K562 (cell line): ENCODE measurements around the gene TPPP. TPM values are rescaled to one million over a fixed set of nuclear protein-coding genes. Genes with fewer than 3 reads are reported as not detected.

ENCODE experiments used
- ATAC-seq: fragments of 200-7000 bp; cut with Tn5 transposase; 3 replicates; pipeline ENCODE4 v1.9.1; 2020; ENCODE audit warnings: moderate library complexity
- BruUV-seq: library from RNA; stranded (reverse); fragments of 400-500 nt; replicated peaks from 2 replicates; lab custom pipeline; 2021; lab: Mats Ljungman, UMichigan
- CTCF ChIA-PET: fragments of 300-600 bp; formaldehyde crosslinking; extraction: SDS; loops from one replicate; lab custom pipeline; 2021; ENCODE audit warnings: low intra/inter-chr PET ratio; lab: Yijun Ruan, JAX
- POLR2A ChIA-PET: fragments of 300-600, 350-650 bp; sonication (Branson Sonifier 250); formaldehyde crosslinking; extraction: SDS; loops from one replicate; lab custom pipeline; 2021; ENCODE audit warnings: antibody characterized with exemption, inconsistent platforms; lab: Yijun Ruan, JAX
- DNase-seq, 4 experiments: peaks; one replicate each; pipeline versions ENCODE4 v3.0.0 to v3.0.0-alpha.2; 2011 to 2018; ENCODE audit warnings: low spot score in 3 of 4, mixed read lengths in 3 of 4; ENCODE audit errors: extremely low read depth in 1 of 4
- FAIRE-seq: peaks from 2 replicates; lab custom pipeline; 2011; peaks lifted over from hg19 to GRCh38; lab: Jason Lieb, UNC
- H2AFZ ChIP-seq: 2 replicates; pipeline ENCODE4 v1.6.0; 2011; ENCODE audit warnings: low read depth, low read length, control low read depth, inconsistent platforms
- H3K27ac ChIP-seq: fragments of 200-600 bp; 3 replicates; pipeline ENCODE4 v1.8.0; 2011; ENCODE audit warnings: low read depth, mild to moderate bottlenecking, control low read depth, inconsistent platforms, low read length, moderate library complexity, mixed read lengths; ENCODE audit errors: extremely low read depth
- H3K27me3 ChIP-seq, 2 experiments: fragments of 300-600 bp in 1 of 2; 2 replicates in 1 of 2; 3 replicates in 1 of 2; pipeline versions ENCODE4 v1.6.0 to v1.8.0; 2011; ENCODE audit warnings: inconsistent platforms in 2 of 2, low read length in 2 of 2, mild to moderate bottlenecking in 1 of 2, mixed read lengths in 1 of 2, moderate library complexity in 1 of 2; ENCODE audit not compliant: control insufficient read depth in 2 of 2, insufficient read depth in 2 of 2
- H3K36me3 ChIP-seq: fragments of 300-600 bp; 3 replicates; pipeline ENCODE4 v1.8.0; 2011; ENCODE audit warnings: mild to moderate bottlenecking, low read length, inconsistent platforms; ENCODE audit not compliant: control insufficient read depth, insufficient read depth
- H3K4me1 ChIP-seq, 2 experiments: fragments of 200-600 bp in 1 of 2; replicated peaks in 1 of 2; 2 replicates in 1 of 2; 3 replicates in 1 of 2; pipeline versions ENCODE4 v1.5.1 to v1.8.0; 2011; ENCODE audit warnings: inconsistent platforms in 2 of 2, low read length in 2 of 2, mild to moderate bottlenecking in 1 of 2, mixed read lengths in 1 of 2, moderate library complexity in 1 of 2; ENCODE audit not compliant: control insufficient read depth in 2 of 2, insufficient read depth in 2 of 2
- H3K4me2 ChIP-seq: 2 replicates; pipeline ENCODE4 v1.6.1; 2011; ENCODE audit warnings: low read length, control low read depth, inconsistent platforms, mixed read lengths; ENCODE audit not compliant: insufficient read depth
- H3K4me3 ChIP-seq: fragments of 200-600 bp; sonication (generic), shearing (Covaris generic); 2 replicates; pipeline ENCODE4 v1.5.1; 2016; ENCODE audit warnings: control low read depth, inconsistent platforms
- H3K79me2 ChIP-seq: fragments of 200-600 bp; 3 replicates; pipeline ENCODE4 v1.8.0; 2011; ENCODE audit warnings: low read length, inconsistent platforms; ENCODE audit not compliant: control insufficient read depth, insufficient read depth
- H3K9ac ChIP-seq, 2 experiments: 2 replicates each; pipeline versions ENCODE4 v1.6.0 to v1.6.1; 2011; ENCODE audit warnings: low read depth in 2 of 2, low read length in 2 of 2, control low read depth in 1 of 2, inconsistent platforms in 1 of 2, mild to moderate bottlenecking in 1 of 2, mixed read lengths in 1 of 2; ENCODE audit not compliant: insufficient read depth in 1 of 2
- H3K9me1 ChIP-seq: one replicate; pipeline ENCODE4 v1.6.0; 2011; ENCODE audit warnings: inconsistent platforms, mild to moderate bottlenecking, low read length, moderate library complexity; ENCODE audit not compliant: control insufficient read depth, insufficient read depth
- H3K9me3 ChIP-seq: replicated peaks from 2 replicates; pipeline ENCODE4 v1.5.1; 2011; ENCODE audit warnings: low read depth, low read length, inconsistent platforms; ENCODE audit not compliant: control insufficient read depth, insufficient read depth
- H4K20me1 ChIP-seq: replicated peaks from 2 replicates; pipeline ENCODE4 v1.6.1; 2011; ENCODE audit warnings: low read length, inconsistent platforms, mixed read lengths; ENCODE audit not compliant: control insufficient read depth, insufficient read depth
- ARHGAP35 ChIP-seq: fragments of 450-650 bp; IDR thresholded peaks from 2 replicates; pipeline ENCODE4 v1.6.1; 2018; ENCODE audit not compliant: partially characterized antibody
- CHD2 ChIP-seq: IDR thresholded peaks from 2 replicates; pipeline ENCODE4 v1.6.1; 2011; ENCODE audit warnings: low read depth, low read length
- ELF2 ChIP-seq: fragments of 250-450 bp; sonication (Bioruptor Pico); IDR thresholded peaks from 2 replicates; pipeline ENCODE4 v1.5.0; 2021; ENCODE audit warnings: mild to moderate bottlenecking
- EZH2 ChIP-seq: IDR thresholded peaks from 2 replicates; pipeline ENCODE4 v1.6.1; 2012; ENCODE audit warnings: low read depth, mild to moderate bottlenecking, inconsistent platforms, low read length, borderline replicate concordance
- FIP1L1 ChIP-seq: fragments of 200-400 bp; formaldehyde crosslinking; IDR thresholded peaks from 2 replicates; pipeline ENCODE4 v1.6.1; 2018; ENCODE audit warnings: mild to moderate bottlenecking, low read depth, low read length; ENCODE audit not compliant: poor library complexity, severe bottlenecking
- GATAD2A ChIP-seq: fragments of 450-650 bp; IDR thresholded peaks from 2 replicates; pipeline ENCODE4 v1.6.1; 2017
- JUN ChIP-seq, 2 experiments: sonication (generic) in 1 of 2; formaldehyde crosslinking in 1 of 2; IDR thresholded peaks; 2 replicates each; pipeline versions ENCODE4 v1.6.1 to v1.8.0; 2012 to 2022; ENCODE audit warnings: borderline replicate concordance in 2 of 2, mild to moderate bottlenecking in 2 of 2, improper control_type of control experiment in 1 of 2, low read depth in 1 of 2, low read length in 1 of 2, missing genetic modification reagents in 1 of 2
- LCOR ChIP-seq: sonication (generic); formaldehyde crosslinking; IDR thresholded peaks from 2 replicates; pipeline ENCODE4 v1.8.0; 2022; ENCODE audit warnings: mild to moderate bottlenecking, missing genetic modification reagents
- POLR2A ChIP-seq: fragments of 450-650 bp; conservative IDR thresholded peaks from 2 replicates; pipeline ENCODE4 v1.6.1; 2016
- POLR2G ChIP-seq: fragments of 200-400 bp; formaldehyde crosslinking; IDR thresholded peaks from 2 replicates; pipeline ENCODE4 v1.6.1; 2017; ENCODE audit warnings: low read depth, mild to moderate bottlenecking, antibody characterized with exemption, low read length, moderate library complexity
- PTBP1 ChIP-seq: fragments of 200-400 bp; formaldehyde crosslinking; IDR thresholded peaks from 2 replicates; pipeline ENCODE4 v1.6.1; 2017; ENCODE audit warnings: low read depth, low read length
- SUPT5H ChIP-seq: fragments of 450-650 bp; IDR thresholded peaks from 2 replicates; pipeline ENCODE4 v1.6.1; 2016
- THAP7 ChIP-seq: fragments of 250-450 bp; sonication (Bioruptor Pico); IDR thresholded peaks from 2 replicates; pipeline ENCODE4 v1.5.0; 2021
- THRA ChIP-seq: fragments of 450-650 bp; IDR thresholded peaks from 2 replicates; pipeline ENCODE4 v1.6.1; 2017; ENCODE audit warnings: mild to moderate bottlenecking, moderate library complexity
- ZBTB2 ChIP-seq: fragments of 450-650 bp; IDR thresholded peaks from 2 replicates; pipeline ENCODE4 v1.6.1; 2016; ENCODE audit warnings: antibody characterized with exemption
- ZKSCAN3 ChIP-seq: fragments of 250-450 bp; sonication (Bioruptor Pico); IDR thresholded peaks from 2 replicates; pipeline ENCODE4 v1.4.0; 2020
- WGBS: fragments of 100-300 bp; shearing (Covaris generic); methylation state at CpG from one replicate; pipeline ENCODE4 v1.1.6; 2016; ENCODE audit warnings: low coverage, mixed read lengths; ENCODE audit not compliant: insufficient coverage; ENCODE audit errors: missing lambda C conversion rate; 5-methylcytosine and 5-hydroxymethylcytosine counted together
- in situ Hi-C: fragments of 300-500 bp; cut with MboI; formaldehyde crosslinking; loops from 4 replicates; pipeline ENCODE4 v1.15.0; 2018; ENCODE audit warnings: inconsistent platforms, mixed read lengths
- intact Hi-C: fragments of 100-400 bp; cut with micrococcal nuclease; formaldehyde crosslinking; loops from 2 replicates; pipeline ENCODE4 v1.14.2; 2022
- polyA plus RNA-seq, 8 experiments: library from polyadenylated mRNA; depleted of rRNA in 4 of 8; stranded (reverse) in 5 of 8; unstranded in 3 of 8; fragments of >200 nt; fragmentation: Nextera tagmentation in 2 of 8; fragmentation: Illumina TruSeq in 1 of 8; extraction: Ambion mirVana in 2 of 8; extraction: Trizol in 1 of 8; gene quantifications; 2 replicates each; pipeline versions ENCODE4 v1.2.1 to v1.2.3, GENCODE V29; 2011 to 2014; ENCODE audit warnings: inconsistent platforms in 1 of 8, missing spikeins in 1 of 8
- total RNA-seq, 7 experiments: library from RNA; depleted of rRNA in 6 of 7; stranded (reverse); fragments of >200 nt in 6 of 7; fragmentation: Illumina TruSeq in 2 of 7; extraction: Trizol in 2 of 7; gene quantifications; 2 replicates each; pipeline versions ENCODE4 v1.2.1 to v1.2.3, GENCODE V29; 2011 to 2021; ENCODE audit warnings: low replicate concordance in 1 of 7
- TF ChIP-seq, protein P1 (sequence below): sonication (generic); formaldehyde crosslinking; IDR thresholded peaks from 2 replicates; pipeline ENCODE4 v1.4.0; 2020; ENCODE audit warnings: mild to moderate bottlenecking, missing genetic modification reagents
- TF ChIP-seq, protein P2 (sequence below): fragments of 250-450 bp; sonication (Bioruptor Pico); IDR thresholded peaks from 2 replicates; pipeline ENCODE4 v1.4.0; 2020

TPPP gene
- total and polyA plus RNA-seq, 9 of the 15 experiments (the other 6 are each of a cell fraction or from before 2014, with no cell fraction given) = 0.01 to 0.07 (median 0.03) TPM; not detected in 6

DNA sequence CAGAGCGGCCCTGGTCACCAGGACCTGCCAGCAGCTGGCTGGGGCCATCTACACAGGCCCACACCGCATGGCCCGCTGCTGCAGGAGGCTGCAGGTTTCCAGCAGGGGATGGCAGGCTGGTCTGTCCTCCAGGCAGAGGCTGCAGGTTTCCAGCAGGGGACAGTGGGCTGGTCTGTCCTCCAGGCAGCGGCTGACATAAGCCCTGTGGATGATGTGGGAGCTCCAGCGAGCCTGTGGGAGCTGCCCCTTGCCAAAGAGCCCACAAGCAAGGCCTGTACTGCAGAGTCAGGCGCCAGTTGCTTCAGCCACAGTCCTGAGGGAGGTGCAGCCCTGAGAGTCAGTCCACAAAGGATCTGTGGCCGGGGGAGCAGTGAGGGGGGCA lies 18.5 kb downstream of the TPPP start:
- intact Hi-C loops = loop anchor here (10.0 kb wide), 1 partner anchor 180 kb away; the partner anchor contains the start of gene ZDHHC11
- no TSS peak for BruUV-seq
- ATAC-seq (no peak), DNase-seq (no peak), FAIRE-seq (no peak)
- ChIA-PET POLR2A (no interaction called here), CTCF (no interaction called here)
- 17% methylated on average over 7 of the region's 7 CpGs for WGBS
- Histone ChIP-seq H3K9me1 (no peaks in the 10 kb centered on the region), H3K4me3 (no peak overlapping the region), H3K9me3 (no peaks in the 10 kb centered on the region), H4K20me1 (peaks cover 35% of the 10 kb centered on the region), H3K27me3 (no peaks in the 10 kb centered on the region), H3K4me1 (peaks cover 4 to 67% of the 10 kb centered on the region in 2 experiments; a peak in 4 of 5 replicates), H3K36me3 (no peaks in the 10 kb centered on the region), H2AFZ (no peak overlapping the region), H3K79me2 (no peaks in the 10 kb centered on the region), H3K27ac (no peak overlapping the region), H3K4me2 (no peak overlapping the region), H3K9ac (peak overlapping the region in 1 of 2 experiments; percentile 9; a peak in 1 of 4 replicates)
- in situ Hi-C loops = loop anchor here (5.0 kb wide), 2 partner anchors 98 to 233 kb away; no protein-coding TSS in a partner anchor
- TF ChIP-seq THRA (no peak), ELF2 (CRISPR knock-in tag) (no peak), EZH2 (no peak), JUN (IDR thresholded peaks at IDR 0.05; ENCODE audit: borderline replicate concordance, low read depth, low read length) (no peak), JUN (CRISPR knock-in tag; IDR thresholded peaks at IDR 0.05; ENCODE audit: borderline replicate concordance) (no peak), GATAD2A (no peak), POLR2G (peak; percentile 60), ARHGAP35 (no peak), PTBP1 (0 out of 2 replicates have a peak, but pooled peaks have one; percentile 12), ZBTB2 (no peak), SUPT5H (0 out of 2 replicates have a peak, but pooled peaks have one; percentile 24), POLR2A (peak; percentile 16; the same call in 1 of the 2 replicates), CHD2 (no peak), ZKSCAN3 (CRISPR knock-in tag) (no peak), THAP7 (CRISPR knock-in tag) (no peak), FIP1L1 (peak; percentile 13), LCOR (CRISPR knock-in tag) (no peak)
- TF ChIP-seq, protein P1, sequence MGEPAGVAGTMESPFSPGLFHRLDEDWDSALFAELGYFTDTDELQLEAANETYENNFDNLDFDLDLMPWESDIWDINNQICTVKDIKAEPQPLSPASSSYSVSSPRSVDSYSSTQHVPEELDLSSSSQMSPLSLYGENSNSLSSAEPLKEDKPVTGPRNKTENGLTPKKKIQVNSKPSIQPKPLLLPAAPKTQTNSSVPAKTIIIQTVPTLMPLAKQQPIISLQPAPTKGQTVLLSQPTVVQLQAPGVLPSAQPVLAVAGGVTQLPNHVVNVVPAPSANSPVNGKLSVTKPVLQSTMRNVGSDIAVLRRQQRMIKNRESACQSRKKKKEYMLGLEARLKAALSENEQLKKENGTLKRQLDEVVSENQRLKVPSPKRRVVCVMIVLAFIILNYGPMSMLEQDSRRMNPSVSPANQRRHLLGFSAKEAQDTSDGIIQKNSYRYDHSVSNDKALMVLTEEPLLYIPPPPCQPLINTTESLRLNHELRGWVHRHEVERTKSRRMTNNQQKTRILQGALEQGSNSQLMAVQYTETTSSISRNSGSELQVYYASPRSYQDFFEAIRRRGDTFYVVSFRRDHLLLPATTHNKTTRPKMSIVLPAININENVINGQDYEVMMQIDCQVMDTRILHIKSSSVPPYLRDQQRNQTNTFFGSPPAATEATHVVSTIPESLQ (CRISPR knock-in tag) = no peak
- TF ChIP-seq, protein P2, sequence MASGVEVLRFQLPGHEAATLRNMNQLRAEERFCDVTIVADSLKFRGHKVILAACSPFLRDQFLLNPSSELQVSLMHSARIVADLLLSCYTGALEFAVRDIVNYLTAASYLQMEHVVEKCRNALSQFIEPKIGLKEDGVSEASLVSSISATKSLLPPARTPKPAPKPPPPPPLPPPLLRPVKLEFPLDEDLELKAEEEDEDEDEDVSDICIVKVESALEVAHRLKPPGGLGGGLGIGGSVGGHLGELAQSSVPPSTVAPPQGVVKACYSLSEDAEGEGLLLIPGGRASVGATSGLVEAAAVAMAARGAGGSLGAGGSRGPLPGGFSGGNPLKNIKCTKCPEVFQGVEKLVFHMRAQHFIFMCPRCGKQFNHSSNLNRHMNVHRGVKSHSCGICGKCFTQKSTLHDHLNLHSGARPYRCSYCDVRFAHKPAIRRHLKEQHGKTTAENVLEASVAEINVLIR (CRISPR knock-in tag) = no peak
